Neural progenitor cell (in vitro differentiated cells): Measurements from ENCODE around the gene RAB35. TPM values are rescaled to one million over a fixed set of nuclear protein-coding genes. Genes with fewer than 3 reads are reported as not detected.

Experiments used
- DNase-seq: peaks from one replicate; pipeline ENCODE4 v3.0.0-alpha.2; 2016; ENCODE audit warnings: low spot score
- H2AFZ ChIP-seq: fragments of 200-600 bp; sonication (generic); replicated peaks from 2 replicates; pipeline ENCODE4 v1.6.1; 2016; ENCODE audit warnings: antibody characterized with exemption
- H3F3A ChIP-seq: fragments of 200-600 bp; sonication (generic); 2 replicates; pipeline ENCODE4 v1.6.1; 2016; ENCODE audit warnings: antibody characterized with exemption, low read depth
- H3K27ac ChIP-seq: fragments of 200-600 bp; sonication (generic); 2 replicates; pipeline ENCODE4 v1.5.1; 2016; ENCODE audit warnings: mild to moderate bottlenecking
- H3K27me3 ChIP-seq: fragments of 200-600 bp; sonication (generic); 2 replicates; pipeline ENCODE4 v1.6.1; 2016; ENCODE audit warnings: mild to moderate bottlenecking, moderate library complexity
- H3K36me3 ChIP-seq: fragments of 200-600 bp; sonication (generic); 2 replicates; pipeline ENCODE4 v1.5.1; 2016
- H3K4me1 ChIP-seq: fragments of 200-600 bp; sonication (generic); 2 replicates; pipeline ENCODE4 v1.6.1; 2016; ENCODE audit warnings: mixed run types
- H3K4me2 ChIP-seq: fragments of 200-600 bp; sonication (generic); 2 replicates; pipeline ENCODE4 v1.6.1; 2016
- H3K4me3 ChIP-seq: fragments of 200-600 bp; sonication (generic); 2 replicates; pipeline ENCODE4 v1.5.1; 2016
- H3K79me2 ChIP-seq: fragments of 200-600 bp; sonication (generic); 2 replicates; pipeline ENCODE4 v1.6.1; 2016; ENCODE audit warnings: low read depth
- H3K9ac ChIP-seq: fragments of 200-600 bp; sonication (generic); 2 replicates; pipeline ENCODE4 v1.6.1; 2016
- H3K9me3 ChIP-seq: fragments of 200-600 bp; sonication (generic); 2 replicates; pipeline ENCODE4 v1.5.1; 2016; ENCODE audit warnings: low read depth
- H4K20me1 ChIP-seq: fragments of 200-600 bp; sonication (generic); 2 replicates; pipeline ENCODE4 v1.6.1; 2016; ENCODE audit warnings: low read depth
- H3K27ac Mint-ChIP-seq: 3 replicates; pipeline ENCODE4 v1.8.0; 2021; ENCODE audit warnings: mixed read lengths
- H3K27me3 Mint-ChIP-seq: 2 replicates; pipeline ENCODE4 v1.8.0; 2022; ENCODE audit warnings: low read depth, mild to moderate bottlenecking, inconsistent platforms, moderate library complexity, mixed read lengths; ENCODE audit not compliant: insufficient read depth
- H3K36me3 Mint-ChIP-seq: 3 replicates; pipeline ENCODE4 v1.8.0; 2021; ENCODE audit warnings: mixed read lengths
- H3K4me1 Mint-ChIP-seq: 3 replicates; pipeline ENCODE4 v1.8.0; 2021; ENCODE audit warnings: mixed read lengths
- H3K4me3 Mint-ChIP-seq: 3 replicates; pipeline ENCODE4 v1.8.0; 2021; ENCODE audit warnings: mild to moderate bottlenecking, moderate library complexity, mixed read lengths
- H3K9me3 Mint-ChIP-seq: 3 replicates; pipeline ENCODE4 v1.8.0; 2020; ENCODE audit warnings: mixed read lengths
- CTCF ChIP-seq: fragments of 200-600 bp; sonication (generic); IDR thresholded peaks from 2 replicates; pipeline ENCODE4 v1.5.1; 2017; ENCODE audit warnings: antibody characterized with exemption, mild to moderate bottlenecking
- EZH2 ChIP-seq: fragments of 200-600 bp; sonication (generic); IDR thresholded peaks from 2 replicates; pipeline ENCODE4 v1.6.1; 2017; ENCODE audit warnings: antibody characterized with exemption, mild to moderate bottlenecking, moderate library complexity
- EZH2phosphoT487 ChIP-seq: fragments of 200-600 bp; sonication (generic); IDR thresholded peaks from 2 replicates; pipeline ENCODE4 v1.6.1; 2017; ENCODE audit warnings: antibody characterized with exemption
- total RNA-seq: library from RNA; depleted of rRNA; stranded (reverse); fragments of >200 nt; gene quantifications from 2 replicates; pipeline ENCODE4 v1.2.3, GENCODE V29; 2015; ENCODE audit warnings: low replicate concordance

RAB35 gene
- total RNA-seq, 1 donor from 2014 or later = 17.5 TPM

- no peaks in the 10 kb centered on the region for H3K27me3 Mint-ChIP-seq
- no peaks in the 10 kb centered on the region for H3K27me3 ChIP-seq
- no peak overlapping the region for H3K27ac ChIP-seq
- no peak overlapping the region for H3K4me3 ChIP-seq
- no peaks in the 10 kb centered on the region for H3K36me3 Mint-ChIP-seq
- H3K4me3 Mint-ChIP-seq = no peak overlapping the region
- no peaks in the 10 kb centered on the region for H3K9me3 Mint-ChIP-seq
- H3K9me3 ChIP-seq = no peaks in the 10 kb centered on the region
- H3K27ac Mint-ChIP-seq = peak overlapping the region; percentile 76
- peak overlapping the region; percentile 43 for H3K4me2 ChIP-seq
- no peak for DNase-seq
- H3K36me3 ChIP-seq = no peaks in the 10 kb centered on the region
- no peaks in the 10 kb centered on the region for H3F3A ChIP-seq
- H3K79me2 ChIP-seq = no peaks in the 10 kb centered on the region
- H4K20me1 ChIP-seq = no peaks in the 10 kb centered on the region
- TF ChIP-seq EZH2phosphoT487 (no peak), CTCF (no peak)
- H3K4me1 Mint-ChIP-seq = peaks cover 49% of the 10 kb centered on the region
- H3K4me1 ChIP-seq = peaks cover 17% of the 10 kb centered on the region
- H2AFZ ChIP-seq = peak overlapping the region; percentile 61
- no peak overlapping the region for H3K9ac ChIP-seq
Observed at GRCh38 chr12:120064054-120064940, 52.3 kb downstream of the RAB35 start.

GRCh38 chr12:120062976-120063579 is 53.5 kb downstream of the RAB35 start:
- Histone ChIP-seq H3K4me3 (no peak overlapping the region), H3K4me2 (no peak overlapping the region), H3K4me1 (peaks cover 17% of the 10 kb centered on the region), H3F3A (no peaks in the 10 kb centered on the region), H4K20me1 (no peaks in the 10 kb centered on the region), H3K27ac (no peak overlapping the region), H3K27me3 (no peaks in the 10 kb centered on the region), H3K36me3 (no peaks in the 10 kb centered on the region), H3K9ac (no peak overlapping the region), H3K79me2 (no peaks in the 10 kb centered on the region), H2AFZ (no peak overlapping the region), H3K9me3 (no peaks in the 10 kb centered on the region)
- no peak for DNase-seq
- Mint-ChIP-seq H3K27ac (no peak overlapping the region), H3K4me3 (no peak overlapping the region), H3K27me3 (peaks cover 2% of the 10 kb centered on the region), H3K9me3 (no peaks in the 10 kb centered on the region), H3K36me3 (no peaks in the 10 kb centered on the region), H3K4me1 (peaks cover 48% of the 10 kb centered on the region)
- no peak for TF ChIP-seq EZH2
- TF ChIP-seq CTCF = no peak
- no peak for TF ChIP-seq EZH2phosphoT487

DNA sequence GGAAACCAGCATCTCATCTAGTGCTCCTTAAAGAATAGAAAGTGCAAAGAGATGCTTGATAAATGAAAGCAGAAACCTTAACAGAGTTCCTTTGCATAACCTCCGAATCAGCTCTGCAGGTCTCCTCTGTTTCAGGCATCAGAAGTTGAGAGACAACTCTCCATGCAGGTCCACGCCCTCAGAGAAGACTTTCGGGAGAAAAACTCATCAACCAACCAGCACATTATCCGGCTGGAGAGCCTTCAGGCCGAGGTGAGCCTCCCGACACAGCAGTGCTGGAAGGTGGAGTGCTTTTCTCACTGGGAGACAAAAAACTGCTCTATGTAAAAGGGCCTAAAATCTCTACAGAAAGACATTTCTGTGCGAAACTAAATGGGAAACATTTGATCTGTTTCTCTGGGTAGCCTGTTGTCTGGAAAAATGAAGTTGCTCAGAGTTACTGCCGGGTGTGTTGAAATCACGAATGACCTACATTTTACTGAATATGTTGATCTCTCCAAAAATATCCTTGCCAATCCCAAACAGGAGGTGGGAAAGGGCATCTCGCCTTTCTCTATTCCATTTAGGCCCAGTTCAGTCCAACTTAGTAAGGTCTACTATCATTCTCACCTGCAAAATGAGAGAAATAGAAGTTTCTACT is 54.9 kb downstream of the RAB35 start:
- no peak overlapping the region for H3K27ac Mint-ChIP-seq
- peaks cover 2% of the 10 kb centered on the region for H3K27me3 Mint-ChIP-seq
- H3K36me3 Mint-ChIP-seq = no peaks in the 10 kb centered on the region

More for the DNA sequence above, 54.9 kb downstream of the RAB35 start:
- H3K9me3 Mint-ChIP-seq = no peaks in the 10 kb centered on the region
- Histone ChIP-seq H3K4me1 (peaks cover 14% of the 10 kb centered on the region), H3K79me2 (no peaks in the 10 kb centered on the region), H3K36me3 (no peaks in the 10 kb centered on the region), H3K27me3 (no peaks in the 10 kb centered on the region), H2AFZ (no peak overlapping the region), H3K4me2 (no peak overlapping the region), H4K20me1 (no peaks in the 10 kb centered on the region), H3K9ac (no peak overlapping the region), H3K27ac (no peak overlapping the region), H3F3A (no peaks in the 10 kb centered on the region), H3K4me3 (no peak overlapping the region), H3K9me3 (no peaks in the 10 kb centered on the region)
- DNase-seq = no peak
- H3K4me1 Mint-ChIP-seq = peaks cover 38% of the 10 kb centered on the region
- no peak overlapping the region for H3K4me3 Mint-ChIP-seq
- TF ChIP-seq EZH2 (no peak), CTCF (no peak), EZH2phosphoT487 (no peak)
